IMR-90 (cell line): ENCODE data around the gene THRB. TPM values are rescaled to one million over a fixed set of nuclear protein-coding genes. Genes with fewer than 3 reads are reported as not detected.

Source experiments
- ATAC-seq: fragments of 200-7000 bp; cut with Tn5 transposase; 2 replicates; pipeline ENCODE4 v1.9.1; 2020; ENCODE audit warnings: low read depth, mild to moderate bottlenecking, moderate library complexity
- BruUV-seq: library from RNA; stranded (reverse); fragments of 400-500 nt; replicated peaks from 2 replicates; lab custom pipeline; 2021; lab: Mats Ljungman, UMichigan
- CTCF ChIA-PET: fragments of 300-600 bp; formaldehyde crosslinking; extraction: SDS; loops from one replicate; lab custom pipeline; 2021; ENCODE audit warnings: antibody characterized with exemption; lab: Yijun Ruan, JAX
- POLR2A ChIA-PET: fragments of 300-600 bp; sonication (Branson Sonifier 250); formaldehyde crosslinking; loops from one replicate; lab custom pipeline; 2022; ENCODE audit warnings: antibody characterized with exemption; ENCODE audit not compliant: unreplicated experiment; lab: Charles Lee
- DNase-seq: peaks from one replicate; pipeline ENCODE4 v3.0.0; 2013
- H2AFZ ChIP-seq: replicated peaks from 2 replicates; pipeline ENCODE3; 2013; ENCODE audit warnings: low read length, mild to moderate bottlenecking; ENCODE audit not compliant: poor library complexity
- H2AK5ac ChIP-seq: 2 replicates; pipeline ENCODE4 v1.6.1; 2013; ENCODE audit warnings: low read depth, low read length, inconsistent platforms
- H2AK9ac ChIP-seq: replicated peaks from 2 replicates; pipeline ENCODE3; 2013; ENCODE audit warnings: mild to moderate bottlenecking, low read depth, low read length, moderate library complexity; ENCODE audit not compliant: poor library complexity
- H2BK120ac ChIP-seq: 2 replicates; pipeline ENCODE4 v1.6.1; 2013; ENCODE audit warnings: low read depth, low read length, inconsistent platforms
- H2BK15ac ChIP-seq: 3 replicates; pipeline ENCODE4 v1.6.1; 2013; ENCODE audit warnings: low read depth, low read length, inconsistent platforms
- H2BK20ac ChIP-seq: 2 replicates; pipeline ENCODE4 v1.6.1; 2013; ENCODE audit warnings: low read depth, mild to moderate bottlenecking, inconsistent platforms, low read length, moderate library complexity
- H2BK5ac ChIP-seq: 2 replicates; pipeline ENCODE4 v1.6.1; 2013; ENCODE audit warnings: mild to moderate bottlenecking, low read depth, low read length, inconsistent platforms; ENCODE audit not compliant: poor library complexity, severe bottlenecking
- H3K14ac ChIP-seq: replicated peaks from 2 replicates; pipeline ENCODE4 v1.6.1; 2013; ENCODE audit warnings: low read depth, low read length, inconsistent platforms
- H3K18ac ChIP-seq: 2 replicates; pipeline ENCODE4 v1.6.1; 2013; ENCODE audit warnings: low read depth, low read length, control low read depth
- H3K23ac ChIP-seq: 2 replicates; pipeline ENCODE4 v1.6.1; 2013; ENCODE audit warnings: low read depth, low read length, inconsistent platforms
- H3K27ac ChIP-seq: 2 replicates; pipeline ENCODE4 v1.5.1; 2013; ENCODE audit warnings: mild to moderate bottlenecking, control low read depth, low read length; ENCODE audit not compliant: insufficient read depth
- H3K27me3 ChIP-seq: 2 replicates; pipeline ENCODE4 v1.6.1; 2013; ENCODE audit warnings: low read length; ENCODE audit not compliant: control insufficient read depth, insufficient read depth
- H3K36me3 ChIP-seq: 2 replicates; pipeline ENCODE4 v1.6.1; 2013; ENCODE audit warnings: low read length, mixed read lengths; ENCODE audit not compliant: control insufficient read depth, insufficient read depth
- H3K4ac ChIP-seq: 2 replicates; pipeline ENCODE4 v1.6.1; 2013; ENCODE audit warnings: low read depth, low read length, inconsistent platforms
- H3K4me1 ChIP-seq: 2 replicates; pipeline ENCODE4 v1.6.1; 2013; ENCODE audit warnings: low read length, mixed read lengths; ENCODE audit not compliant: control insufficient read depth, insufficient read depth
- H3K4me2 ChIP-seq: 2 replicates; pipeline ENCODE4 v1.6.1; 2013; ENCODE audit warnings: low read depth, mild to moderate bottlenecking, control low read depth, low read length, moderate library complexity
- H3K4me3 ChIP-seq: 2 replicates; pipeline ENCODE4 v1.5.1; 2013; ENCODE audit warnings: low read depth, mild to moderate bottlenecking, control low read depth, low read length, moderate library complexity; ENCODE audit not compliant: insufficient read depth
- H3K56ac ChIP-seq: 2 replicates; pipeline ENCODE4 v1.6.1; 2013; ENCODE audit warnings: low read length, inconsistent platforms; ENCODE audit not compliant: insufficient read depth; ENCODE audit errors: extremely low read depth
- H3K79me1 ChIP-seq, 2 experiments: 2 replicates each; pipeline ENCODE4 v1.6.1; 2013; ENCODE audit warnings: low read length in 2 of 2, inconsistent platforms in 1 of 2, low read depth in 1 of 2
- H3K9ac ChIP-seq: 2 replicates; pipeline ENCODE4 v1.6.1; 2013; ENCODE audit warnings: low read depth, low read length, control low read depth
- H3K9me1 ChIP-seq: 2 replicates; pipeline ENCODE4 v1.6.1; 2013; ENCODE audit warnings: low read length, inconsistent platforms; ENCODE audit not compliant: insufficient read depth
- H3K9me3 ChIP-seq: 2 replicates; pipeline ENCODE4 v1.6.1; 2013; ENCODE audit warnings: low read length; ENCODE audit not compliant: control insufficient read depth, insufficient read depth
- H4K20me1 ChIP-seq: 2 replicates; pipeline ENCODE4 v1.6.1; 2013; ENCODE audit warnings: low read length, inconsistent platforms; ENCODE audit not compliant: insufficient read depth
- H4K5ac ChIP-seq: 2 replicates; pipeline ENCODE4 v1.6.1; 2013; ENCODE audit warnings: mild to moderate bottlenecking, low read depth, low read length, control low read depth
- H4K8ac ChIP-seq, 2 experiments: 2 replicates each; pipeline ENCODE4 v1.6.1; 2013; ENCODE audit warnings: low read depth in 2 of 2, low read length in 2 of 2, control low read depth in 1 of 2, inconsistent platforms in 1 of 2
- H4K91ac ChIP-seq: 2 replicates; pipeline ENCODE4 v1.6.1; 2013; ENCODE audit warnings: low read depth, low read length, inconsistent platforms; ENCODE audit not compliant: insufficient read depth
- CTCF ChIP-seq: conservative IDR thresholded peaks from 2 replicates; pipeline ENCODE4 v1.5.1; 2012; ENCODE audit warnings: mild to moderate bottlenecking, low read depth, low read length, improper control_type of control experiment
- FOS ChIP-seq: fragments of 150-350 bp; IDR thresholded peaks from 2 replicates; pipeline ENCODE4 v1.6.1; 2016; ENCODE audit warnings: low read depth, low read length
- NFE2L2 ChIP-seq: fragments of 150-350 bp; IDR thresholded peaks from 2 replicates; pipeline ENCODE4 v1.6.1; 2016; ENCODE audit warnings: low read depth, mild to moderate bottlenecking, low read length
- POLR2A ChIP-seq: IDR thresholded peaks from 2 replicates; pipeline ENCODE4 v1.6.1; 2012; ENCODE audit warnings: mild to moderate bottlenecking, low read depth, low read length
- WGBS, 2 experiments: methylation state at CpG; one replicate each; pipeline versions ENCODE4 v1.1.5 to v1.1.7; 2013; ENCODE audit warnings: missing lambda C conversion rate in 2 of 2; ENCODE audit not compliant: insufficient read length in 1 of 2; ENCODE audit errors: extremely low coverage in 2 of 2; 5-methylcytosine and 5-hydroxymethylcytosine counted together
- dilution Hi-C: fragments of 300-500 bp; cut with HindIII; formaldehyde crosslinking; loops from one replicate; pipeline ENCODE4 v1.14.3; 2018; ENCODE audit warnings: low sequenced_read_pairs; ENCODE audit not compliant: unreplicated experiment
- in situ Hi-C: fragments of 300-500 bp; cut with MboI; formaldehyde crosslinking; loops from 3 replicates; pipeline ENCODE4 v1.14.3; 2019; ENCODE audit warnings: low sequenced_read_pairs, inconsistent platforms, mixed read lengths
- intact Hi-C: fragments of 100-400 bp; cut with micrococcal nuclease; formaldehyde crosslinking; loops from 2 replicates; pipeline ENCODE4 v1.10.0; 2022
- polyA plus RNA-seq, 3 experiments: library from polyadenylated mRNA; depleted of rRNA; stranded (reverse); fragments of >200 nt; gene quantifications; 2 replicates each; pipeline ENCODE4 v1.2.3, GENCODE V29; 2012; ENCODE audit warnings: low replicate concordance in 1 of 3
- total RNA-seq: library from RNA; depleted of rRNA; stranded (reverse); fragments of >200 nt; gene quantifications from 2 replicates; pipeline ENCODE4 v1.2.3, GENCODE V29; 2012

THRB gene
- total and polyA plus RNA-seq, 2 of the 4 experiments (the other 2 are of a cell fraction): under 0.01 TPM; not detected in 1

GRCh38 chr3:24272875-24273274 is 221.8 kb downstream of the THRB start:
- Histone ChIP-seq H3K27me3 (no peaks in the 10 kb centered on the region; the same call in none of the 2 replicates), H2AK9ac (no peak overlapping the region), H4K5ac (no peak overlapping the region), H2BK20ac (no peak overlapping the region), H3K79me1 (no peaks in the 10 kb centered on the region), H3K9me1 (no peaks in the 10 kb centered on the region), H3K4me3 (no peak overlapping the region), H2AFZ (no peak overlapping the region), H3K9ac (no peak overlapping the region), H3K27ac (no peak overlapping the region), H2BK5ac (no peak overlapping the region), H3K56ac (no peak overlapping the region), H4K91ac (no peak overlapping the region), H2AK5ac (no peak overlapping the region), H3K14ac (no peak overlapping the region), H2BK120ac (no peak overlapping the region), H3K23ac (no peak overlapping the region), H4K8ac (no peak overlapping the region), H4K20me1 (no peaks in the 10 kb centered on the region), H3K9me3 (no peaks in the 10 kb centered on the region), H2BK15ac (no peak overlapping the region), H3K4me2 (no peak overlapping the region), H3K4ac (no peak overlapping the region), H3K4me1 (no peaks in the 10 kb centered on the region), H3K36me3 (no peaks in the 10 kb centered on the region), H3K18ac (no peak overlapping the region)
- DNase-seq: no peak
- dilution Hi-C loops: no loop called here
- ChIA-PET POLR2A (no interaction called here), CTCF (interaction anchor here (0.6 to 1.3 kb wide), 2 partner anchors 9 to 196 kb away, joined by 3 to 5 read pairs; no protein-coding TSS in a partner anchor)
- in situ Hi-C loops: loop anchor here (25.0 kb wide), 1 partner anchor 1314 kb away; no protein-coding TSS in a partner anchor
- intact Hi-C loops: no loop called here
- BruUV-seq: no TSS peak
- no CpG with 5 or more reads among the region's 2 CpGs for WGBS, 2 experiments
- no peak for ATAC-seq
- no peak for TF ChIP-seq NFE2L2
- no peak for TF ChIP-seq POLR2A
- TF ChIP-seq CTCF: no peak
- no peak for TF ChIP-seq FOS
